GM21529 (cell line): ENCODE measurements around the gene MPIG6B.

ENCODE experiments used
- ATAC-seq: cut with Tn5 transposase; IDR thresholded peaks from one replicate; pipeline ENCODE4 v1.9.1; 2021; ENCODE audit not compliant: unreplicated experiment

The MPIG6B gene

DNA sequence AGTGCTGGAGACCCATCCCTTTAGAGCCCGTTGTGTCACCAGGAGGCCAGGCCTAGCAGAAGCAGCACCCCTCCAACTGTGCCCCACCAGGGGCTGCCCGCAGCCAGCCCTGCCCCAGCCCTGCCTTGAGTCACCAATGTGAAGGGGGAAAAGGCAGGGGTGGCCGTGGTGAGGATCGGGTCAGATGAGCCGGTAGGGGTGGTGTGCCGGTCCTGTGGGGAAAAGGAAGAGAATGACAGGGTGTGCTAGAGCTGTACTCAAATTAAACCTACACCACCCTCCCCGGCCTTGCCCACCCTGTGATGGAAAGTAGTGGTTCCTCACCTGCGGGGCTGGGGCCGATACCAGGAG, 42.4 kb downstream of the MPIG6B start:
- no peak for ATAC-seq

DNA sequence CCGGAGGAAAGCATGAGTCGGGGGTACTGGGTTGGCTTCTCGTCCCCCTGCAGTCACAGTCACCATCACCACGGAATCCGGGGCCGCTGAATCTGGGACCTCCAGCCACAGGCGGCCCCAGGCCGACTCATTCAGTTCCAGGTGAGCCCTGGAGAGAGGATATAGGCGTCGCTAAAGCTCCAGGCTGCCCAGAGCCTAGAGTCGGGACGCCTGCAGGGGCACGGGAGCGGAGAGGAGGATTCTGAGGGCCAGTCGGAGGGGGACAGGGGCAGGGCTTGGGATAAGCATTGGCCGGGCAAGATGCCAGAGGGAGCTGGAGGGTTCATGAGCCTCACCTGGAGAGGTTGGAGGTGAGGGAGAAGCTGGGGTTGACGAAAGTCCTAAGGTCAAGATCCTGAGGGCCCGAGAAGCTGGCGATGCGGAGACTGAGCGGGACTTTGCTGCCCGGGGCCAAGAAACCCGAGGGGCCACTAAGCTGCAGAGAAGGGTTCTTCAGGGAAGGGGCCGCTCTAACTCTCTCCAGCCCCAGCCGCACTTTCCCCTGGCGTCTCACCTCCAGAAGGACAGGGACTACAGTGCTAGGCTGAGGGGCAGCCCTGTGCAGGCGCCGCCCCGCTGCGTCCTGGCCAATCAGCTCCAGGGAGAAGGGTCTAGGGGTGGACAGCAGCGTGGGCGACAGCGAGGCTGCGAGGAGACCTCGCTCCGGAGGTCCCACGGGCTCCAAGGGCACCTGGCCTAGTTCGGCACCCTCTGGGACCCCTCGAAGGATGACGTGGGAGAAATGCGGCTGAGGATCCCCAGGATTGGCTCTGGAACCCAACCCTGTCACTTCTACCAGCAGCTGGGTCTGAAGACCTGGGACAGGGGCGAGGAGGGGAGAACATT, 43.0 kb downstream of the MPIG6B start:
- no peak for ATAC-seq

DNA sequence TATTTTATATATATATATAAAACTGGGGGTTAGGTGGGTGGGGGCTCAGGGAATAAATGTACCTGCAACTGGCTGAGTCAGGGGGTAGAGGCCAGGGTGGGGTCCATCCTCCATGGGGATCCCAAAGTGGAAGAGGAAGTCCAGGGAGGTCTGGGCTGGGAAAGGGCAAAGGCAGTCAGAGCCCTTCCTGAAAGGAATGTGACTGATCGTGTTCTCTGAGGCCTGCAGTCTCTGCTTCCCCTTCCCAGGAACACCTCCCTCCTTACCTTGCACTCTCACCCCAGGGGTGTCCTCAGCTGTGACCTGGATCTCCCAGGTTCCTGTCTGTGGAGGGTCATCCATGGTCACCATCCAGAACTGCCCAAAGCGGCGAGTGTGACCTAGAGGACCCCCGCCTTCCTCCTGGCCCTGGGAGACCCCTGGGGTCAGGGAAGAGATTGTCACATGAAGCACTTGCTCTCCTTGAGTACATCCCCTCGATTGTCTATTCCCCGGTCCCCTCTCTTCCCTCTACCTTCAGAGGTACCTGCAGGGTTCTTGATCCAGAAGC, 44.0 kb downstream of the MPIG6B start:
- ATAC-seq = no peak

DNA sequence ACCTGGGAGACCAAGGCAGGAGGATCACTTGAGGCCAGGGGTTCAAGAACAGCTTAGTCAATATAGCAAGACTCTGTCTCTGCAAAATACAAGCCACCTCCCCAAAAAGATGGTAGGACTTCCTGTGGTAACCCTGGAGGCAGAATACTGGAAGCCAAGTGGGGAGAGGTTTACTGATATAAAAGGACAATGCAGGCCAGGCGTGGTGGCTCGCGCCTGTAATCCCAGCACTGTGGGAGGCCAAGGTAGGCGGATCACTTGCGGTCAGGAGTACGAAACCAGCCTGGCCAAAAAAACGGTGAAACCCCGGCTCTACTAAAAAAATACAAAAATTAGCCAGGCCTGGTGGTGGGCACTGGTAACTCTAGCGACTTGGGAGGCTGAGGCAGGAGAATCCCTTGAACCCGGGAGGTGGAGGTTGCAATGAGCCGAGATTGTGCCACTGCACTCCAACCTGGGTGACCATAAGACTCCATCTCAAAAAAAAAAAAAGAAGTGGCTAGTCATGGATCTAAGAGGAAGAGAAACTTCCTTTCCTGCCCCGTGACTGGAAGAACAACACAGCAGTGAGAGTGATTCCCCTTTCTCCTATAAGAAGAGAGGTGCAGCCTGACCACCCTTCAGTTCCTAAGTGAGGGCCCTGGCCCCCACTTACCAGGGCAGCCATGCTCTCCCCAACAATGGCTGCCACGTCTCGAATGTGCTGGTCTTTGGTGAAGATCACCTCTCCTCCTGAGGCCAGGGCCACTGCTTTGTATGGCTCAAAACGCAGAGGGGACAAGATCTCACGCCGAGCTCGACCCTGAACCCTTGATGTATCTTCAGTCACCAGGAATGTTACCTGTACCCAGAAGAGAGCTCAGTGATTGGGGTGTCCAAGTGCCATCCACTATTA, 45.4 kb downstream of the MPIG6B start:
- ATAC-seq = no peak

DNA sequence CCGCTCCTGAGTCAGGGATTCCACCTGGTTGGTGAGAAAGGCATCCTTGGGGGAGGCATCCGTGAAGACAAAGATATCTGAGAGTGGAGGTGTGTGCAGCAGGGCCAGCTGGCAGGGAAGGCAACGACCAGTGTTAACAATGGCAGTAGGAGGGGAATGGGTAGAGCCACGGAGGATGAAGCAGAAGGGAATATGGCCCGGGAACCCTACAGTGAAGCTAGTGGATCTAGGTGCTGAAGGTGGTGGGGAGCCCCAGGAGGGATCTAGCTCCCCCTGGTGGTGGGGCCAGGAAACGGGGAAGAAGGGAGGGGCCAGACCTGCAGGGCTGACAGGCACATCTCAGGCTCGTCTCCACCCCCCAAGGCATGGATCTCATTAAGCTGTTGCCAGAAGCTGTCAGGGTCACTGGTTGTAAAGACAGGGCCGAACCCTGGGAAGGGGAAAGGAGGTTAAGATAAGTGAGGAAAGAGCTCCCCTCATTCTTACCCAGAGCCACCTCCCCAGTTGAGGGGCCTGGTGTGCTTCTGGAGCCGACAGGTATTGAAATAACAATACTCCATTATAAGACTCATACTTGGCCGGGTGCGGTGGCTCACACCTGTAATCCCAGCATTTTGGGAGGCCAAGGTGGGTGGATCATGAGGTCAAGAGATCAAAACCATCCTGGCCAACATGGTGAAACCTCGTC, 46.7 kb downstream of the MPIG6B start:
- no peak for ATAC-seq

DNA sequence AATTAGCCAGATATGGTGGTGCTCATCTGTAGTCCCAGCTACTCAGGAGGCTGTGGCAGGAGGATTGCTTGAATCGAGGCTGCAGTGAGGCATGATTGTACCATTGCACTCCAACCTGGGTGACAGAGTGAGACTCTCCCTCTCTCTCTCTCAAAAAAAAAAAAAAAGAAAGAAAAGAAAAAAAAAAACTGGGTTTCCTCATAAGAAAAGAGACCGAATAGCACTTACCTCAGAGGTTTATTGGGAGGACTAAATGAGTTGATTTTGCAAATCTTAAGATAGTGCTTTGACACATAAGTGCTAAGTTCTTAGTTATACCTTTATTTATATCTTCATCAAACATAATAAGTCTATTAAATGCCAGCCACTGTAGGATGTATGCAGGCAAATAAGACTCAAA, 47.7 kb downstream of the MPIG6B start:
- no peak for ATAC-seq

DNA sequence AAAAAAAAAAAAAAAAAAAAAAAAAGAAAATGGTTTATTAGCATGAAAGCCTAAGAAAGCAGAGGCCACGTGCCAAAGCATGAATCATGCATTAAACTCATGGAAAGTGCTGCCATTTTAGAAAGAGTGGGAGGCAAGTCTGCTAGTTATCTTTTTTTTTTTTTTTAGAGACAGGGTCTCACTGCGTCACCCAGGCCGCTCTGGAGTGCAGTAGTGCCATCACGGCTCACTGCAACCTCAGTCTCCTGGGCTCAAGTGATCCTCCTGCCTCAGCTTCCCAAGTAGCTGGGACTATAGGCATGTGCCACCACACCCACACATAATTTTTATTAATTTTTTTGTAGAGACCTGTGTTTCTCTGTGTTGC, 48.8 kb downstream of the MPIG6B start:
- no peak for ATAC-seq

DNA sequence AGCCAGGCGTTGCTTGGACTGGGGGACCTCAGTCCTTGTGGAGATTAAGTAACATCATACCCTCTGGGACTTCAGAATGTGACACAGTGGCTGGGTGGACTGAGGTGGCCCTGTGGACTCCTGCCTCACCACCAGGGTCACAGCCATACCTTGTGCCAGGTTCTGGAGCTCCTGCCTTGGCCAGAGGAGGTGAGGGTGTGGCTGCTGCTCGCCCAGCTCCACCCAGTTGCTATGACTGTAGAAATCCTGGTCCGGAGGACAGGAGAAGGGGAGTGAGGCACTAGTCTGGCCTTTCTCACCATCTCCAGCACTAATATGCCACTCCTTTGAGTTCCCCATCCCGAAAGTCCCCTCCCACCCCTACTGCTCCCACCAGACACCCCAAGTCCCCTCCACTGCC, 52.0 kb downstream of the MPIG6B start:
- ATAC-seq = no peak

DNA sequence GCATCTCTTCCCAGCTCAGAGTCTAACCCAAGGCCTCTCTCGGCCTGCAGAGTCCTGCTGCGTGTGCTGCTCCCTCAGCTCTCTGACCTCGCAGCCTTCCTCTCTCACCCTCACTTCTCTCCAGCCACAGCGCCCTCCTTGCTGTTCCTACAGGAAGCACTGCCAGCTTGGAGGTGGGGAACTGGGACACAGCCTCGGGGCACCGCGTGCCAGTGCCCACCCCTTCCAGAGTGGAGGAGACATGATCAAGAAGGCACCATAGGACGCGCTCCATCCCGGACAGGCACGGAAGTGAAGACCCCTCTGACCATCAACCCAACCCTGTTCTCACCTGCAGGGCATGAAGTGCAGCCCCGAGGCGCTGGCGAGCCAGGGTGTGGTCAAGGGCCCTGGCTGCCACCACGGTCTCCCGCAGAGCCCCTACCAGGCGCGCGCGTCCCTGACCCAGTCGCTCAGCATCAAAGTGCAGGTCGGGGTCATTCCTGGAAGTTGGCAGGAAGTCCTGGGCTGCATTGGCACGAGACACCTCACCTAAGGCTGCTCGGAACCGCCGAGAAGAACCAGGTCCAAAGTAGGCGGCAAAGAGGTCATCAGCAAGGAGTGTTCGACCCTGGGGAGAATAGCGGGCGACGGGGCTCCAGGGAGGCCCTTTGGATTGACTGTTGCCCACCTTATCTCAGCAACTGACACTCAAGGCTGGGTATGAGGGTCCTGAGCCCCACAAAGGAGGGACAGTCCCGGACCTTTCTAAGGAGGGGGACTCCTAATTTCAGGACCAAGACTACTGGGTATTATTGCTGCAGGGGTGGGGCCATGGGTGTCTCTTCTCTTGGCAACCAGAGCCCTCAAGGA, 52.7 kb downstream of the MPIG6B start:
- ATAC-seq = no peak
